Measurements from ENCODE around the gene PPP2R2C.

PPP2R2C gene

DNA sequence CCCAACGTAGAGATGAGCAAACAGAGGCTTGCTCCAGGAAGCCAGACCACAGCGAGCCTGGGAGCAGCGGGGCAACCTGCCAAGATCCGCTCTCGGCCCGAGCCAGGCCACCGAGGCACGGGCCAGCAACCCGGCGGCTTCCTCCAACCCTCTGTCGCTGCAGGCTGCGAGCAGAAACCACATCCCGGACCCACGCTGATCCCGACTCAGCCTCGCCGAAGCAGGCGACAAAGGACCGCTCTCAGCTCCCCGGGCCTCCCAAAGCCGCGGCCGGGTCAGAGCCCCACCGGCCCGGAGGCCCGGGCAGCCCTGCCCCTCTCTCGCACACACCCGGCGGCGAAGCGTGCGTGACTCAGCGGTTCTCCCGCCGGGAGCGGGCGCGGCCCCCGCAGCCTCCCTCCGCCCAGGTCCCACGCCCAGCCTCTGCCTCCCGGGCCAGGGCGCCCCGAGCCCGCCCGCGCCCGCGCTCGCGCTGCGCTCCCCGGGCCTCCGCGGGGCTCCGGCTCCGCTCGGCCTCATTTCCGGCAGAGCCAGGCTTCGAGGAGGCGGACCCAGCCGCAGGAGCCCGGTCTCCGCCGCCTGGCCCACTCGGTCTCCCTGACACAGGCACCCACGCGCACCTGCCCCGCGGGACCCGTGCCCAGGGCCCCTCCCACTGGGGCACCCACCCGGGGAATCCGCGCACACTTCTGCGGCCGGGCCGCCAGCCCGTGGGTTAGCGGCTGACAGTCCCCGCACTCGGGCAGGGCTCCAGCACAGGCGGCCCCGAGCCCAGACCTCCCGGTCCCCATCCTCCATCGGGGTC is 1.7 kb downstream of the PPP2R2C start:
- H3K4me3 ChIP-seq (ENCODE audit: low read depth, low read length), result peak overlapping the region; percentile 36
- DNase-seq (ENCODE audit: low read depth), result no peak

DNA sequence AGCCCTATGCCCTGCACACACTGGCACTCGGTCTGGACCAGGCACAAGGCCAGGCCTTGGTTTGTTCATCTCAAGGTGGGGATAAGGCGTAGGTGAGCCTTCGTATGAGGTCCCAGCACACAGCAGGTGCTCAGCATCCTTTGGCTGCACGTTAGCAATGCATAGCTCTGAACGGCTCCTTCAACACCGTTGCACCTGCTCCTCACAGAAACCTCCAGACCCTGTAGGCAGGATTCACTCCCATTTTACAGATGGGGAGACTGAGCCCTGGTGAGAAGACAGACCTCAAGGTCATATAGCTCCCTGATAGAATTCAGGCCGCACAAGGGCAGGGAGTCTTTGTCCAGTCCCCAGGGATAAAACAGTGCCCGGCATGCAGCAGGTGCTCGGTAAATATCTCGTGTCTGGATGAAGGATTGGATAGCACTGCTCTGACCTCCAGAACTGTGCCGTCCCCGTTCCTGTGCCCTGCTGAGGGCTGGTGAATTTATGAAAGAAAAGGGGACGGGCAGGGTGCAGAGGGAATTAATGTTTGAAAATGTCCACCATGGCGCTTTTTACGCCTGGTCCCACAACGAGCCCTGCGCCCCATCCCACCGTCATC is 2.4 kb downstream of the PPP2R2C start:
- peak overlapping the region; percentile 36 for H3K4me3 ChIP-seq (ENCODE audit: low read depth, low read length)
- DNase-seq (ENCODE audit: low read depth), result no peak

DNA sequence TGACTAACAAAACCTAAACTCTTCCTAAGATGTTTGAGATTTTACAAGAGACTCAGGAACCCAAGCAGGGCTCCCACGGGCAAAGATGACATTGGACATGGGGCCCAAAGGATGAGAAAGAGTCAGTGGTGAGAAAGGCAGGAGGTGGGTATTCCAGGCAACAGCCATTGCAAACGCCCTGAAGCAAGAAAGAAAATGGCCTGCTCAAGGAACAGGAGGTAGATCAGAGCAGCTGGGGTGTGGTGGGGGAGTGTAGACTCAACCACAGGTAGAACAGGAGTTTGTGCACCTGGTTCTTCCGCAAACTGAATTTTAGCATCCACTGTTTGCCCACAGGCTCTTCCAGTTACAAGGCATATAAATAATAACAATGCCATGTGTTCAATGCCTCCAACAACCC is 3.3 kb downstream of the PPP2R2C start:
- H3K4me3 ChIP-seq (ENCODE audit: low read depth, low read length), result no peak overlapping the region
- DNase-seq (ENCODE audit: low read depth), result no peak

- no peak for DNase-seq (ENCODE audit: low read depth)
- H3K4me3 ChIP-seq (ENCODE audit: low read depth, low read length), result no peak overlapping the region
Observed at GRCh38 chr4:6468376-6468775, 4.0 kb downstream of the PPP2R2C start.

DNA sequence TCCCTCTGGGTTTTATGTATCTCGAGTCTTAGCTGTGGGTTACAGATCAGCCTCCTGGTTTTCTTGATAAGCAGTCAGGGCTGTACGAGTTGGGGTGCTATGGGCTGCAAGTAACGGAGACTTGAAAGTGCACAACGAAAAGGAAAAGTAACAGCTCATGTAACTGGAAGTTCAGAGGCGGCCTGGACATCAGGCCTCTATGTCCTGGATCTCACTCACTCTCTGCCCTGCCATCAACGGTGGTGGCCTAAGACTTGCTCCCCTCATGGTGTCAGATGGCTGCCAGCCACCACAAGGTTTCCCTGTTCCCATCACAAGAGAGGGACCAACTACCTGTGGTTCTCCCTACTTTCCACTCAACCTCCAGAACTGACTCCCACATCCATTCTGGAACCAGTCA is 4.8 kb downstream of the PPP2R2C start:
- no peak for DNase-seq (ENCODE audit: low read depth)
- no peak overlapping the region for H3K4me3 ChIP-seq (ENCODE audit: low read depth, low read length)

- DNase-seq (ENCODE audit: low read depth), result no peak
- H3K4me3 ChIP-seq (ENCODE audit: low read depth, low read length), result no peak overlapping the region
Observed at GRCh38 chr4:6466756-6467381, 5.5 kb downstream of the PPP2R2C start.

DNA sequence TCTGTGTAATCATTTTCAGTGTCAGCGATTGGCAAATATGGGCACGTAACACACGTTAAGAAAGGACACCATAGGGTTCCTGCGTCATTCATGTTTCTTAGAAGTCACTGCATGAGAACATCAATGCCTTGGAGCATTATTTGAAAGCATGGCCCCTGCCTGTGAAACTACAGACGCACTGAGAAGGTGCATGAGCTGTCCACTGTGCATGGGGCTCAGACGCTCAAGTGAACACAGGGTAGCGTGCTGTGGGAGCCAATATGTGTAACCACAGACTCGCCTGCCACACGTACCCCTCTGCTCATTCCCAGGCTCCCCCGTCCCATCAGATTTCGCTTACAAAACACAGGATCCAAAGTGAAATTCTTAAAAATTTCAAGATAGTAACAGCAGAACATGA is 6.5 kb downstream of the PPP2R2C start:
- no peak for DNase-seq (ENCODE audit: low read depth)
- H3K4me3 ChIP-seq (ENCODE audit: low read depth, low read length), result no peak overlapping the region

DNA sequence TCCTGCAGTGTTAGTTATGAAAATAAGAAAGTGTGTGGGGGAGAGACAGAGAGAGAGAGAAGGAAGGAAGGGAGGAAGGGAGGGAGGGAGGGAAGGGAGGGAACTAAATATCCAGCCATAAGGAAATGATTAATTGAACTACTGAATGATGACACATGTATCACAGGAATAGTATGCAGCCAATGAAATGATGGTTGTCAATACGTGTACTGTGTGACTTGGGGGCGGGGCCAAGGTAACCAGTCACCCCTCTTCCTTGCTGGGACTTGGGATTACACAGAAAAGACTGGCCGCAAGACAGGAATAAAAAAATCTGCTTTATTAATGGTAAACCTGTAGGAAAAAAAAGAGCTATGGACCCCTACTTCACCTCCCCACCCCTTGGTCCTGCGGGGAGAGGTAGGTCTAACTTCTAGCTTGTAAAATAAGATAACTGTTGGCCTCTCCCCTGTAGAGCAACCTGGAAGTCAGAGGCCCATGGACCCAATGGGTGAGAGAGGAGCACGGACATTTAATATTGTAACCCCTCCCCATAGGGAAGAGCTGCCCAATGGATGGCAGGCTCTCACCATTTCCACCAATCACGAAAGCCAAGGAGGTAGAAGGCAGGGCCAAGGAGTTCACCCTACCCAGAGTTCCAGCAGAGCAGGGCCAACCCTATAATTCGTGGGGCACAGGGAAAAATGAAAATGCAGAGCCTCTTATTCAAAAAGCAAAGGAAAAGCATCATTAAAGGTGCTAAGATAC is 7.4 kb downstream of the PPP2R2C start:
- DNase-seq (ENCODE audit: low read depth), result no peak
- H3K4me3 ChIP-seq (ENCODE audit: low read depth, low read length), result no peak overlapping the region

DNA sequence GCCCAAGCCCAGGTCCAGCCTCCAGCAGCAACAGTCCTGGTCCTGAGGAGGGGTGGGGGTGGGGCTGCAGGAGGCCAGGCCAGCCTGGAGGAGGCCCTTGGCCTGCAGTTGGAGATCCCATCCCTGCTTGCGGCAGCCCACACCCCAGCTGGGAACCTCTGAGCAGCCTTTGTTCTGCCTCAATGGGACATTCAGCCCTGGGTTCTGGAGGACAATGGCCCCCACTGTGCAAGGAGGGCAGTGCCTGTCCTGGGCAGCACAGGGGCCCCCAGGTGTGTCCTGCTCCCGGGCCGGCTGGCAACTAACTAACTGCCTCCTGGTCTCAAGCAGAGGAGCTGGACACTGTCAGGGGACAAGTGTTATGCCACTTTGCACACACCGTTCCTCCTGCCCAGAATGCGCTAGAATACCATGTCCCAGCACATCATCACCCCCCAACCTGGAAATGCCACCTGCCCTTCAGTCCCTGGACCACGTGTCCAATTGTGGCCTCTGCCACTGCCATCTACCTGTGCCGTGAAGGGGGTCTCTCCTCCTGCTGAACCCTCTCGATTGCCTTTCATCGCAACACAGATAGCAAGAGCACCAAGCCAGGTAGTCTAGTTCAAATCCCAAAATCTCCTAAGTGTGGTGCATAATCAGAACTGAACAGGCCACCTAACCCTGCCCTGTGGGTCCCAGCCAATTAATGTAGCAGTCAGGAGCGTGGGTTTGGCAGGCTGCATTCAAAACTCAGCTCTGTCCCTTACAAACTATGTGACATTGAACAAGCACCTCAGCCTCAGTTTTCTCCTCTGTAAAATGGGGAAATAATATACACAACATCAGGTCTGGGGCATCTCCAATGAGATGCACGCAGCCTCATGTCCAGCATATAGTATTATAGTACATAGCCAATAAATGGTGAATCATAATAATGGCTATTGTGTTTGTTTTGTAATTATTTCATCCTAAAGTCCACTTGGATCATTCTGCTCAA is 8.8 kb downstream of the PPP2R2C start:
- DNase-seq (ENCODE audit: low read depth), result no peak
- no peak overlapping the region for H3K4me3 ChIP-seq (ENCODE audit: low read depth, low read length)

DNA sequence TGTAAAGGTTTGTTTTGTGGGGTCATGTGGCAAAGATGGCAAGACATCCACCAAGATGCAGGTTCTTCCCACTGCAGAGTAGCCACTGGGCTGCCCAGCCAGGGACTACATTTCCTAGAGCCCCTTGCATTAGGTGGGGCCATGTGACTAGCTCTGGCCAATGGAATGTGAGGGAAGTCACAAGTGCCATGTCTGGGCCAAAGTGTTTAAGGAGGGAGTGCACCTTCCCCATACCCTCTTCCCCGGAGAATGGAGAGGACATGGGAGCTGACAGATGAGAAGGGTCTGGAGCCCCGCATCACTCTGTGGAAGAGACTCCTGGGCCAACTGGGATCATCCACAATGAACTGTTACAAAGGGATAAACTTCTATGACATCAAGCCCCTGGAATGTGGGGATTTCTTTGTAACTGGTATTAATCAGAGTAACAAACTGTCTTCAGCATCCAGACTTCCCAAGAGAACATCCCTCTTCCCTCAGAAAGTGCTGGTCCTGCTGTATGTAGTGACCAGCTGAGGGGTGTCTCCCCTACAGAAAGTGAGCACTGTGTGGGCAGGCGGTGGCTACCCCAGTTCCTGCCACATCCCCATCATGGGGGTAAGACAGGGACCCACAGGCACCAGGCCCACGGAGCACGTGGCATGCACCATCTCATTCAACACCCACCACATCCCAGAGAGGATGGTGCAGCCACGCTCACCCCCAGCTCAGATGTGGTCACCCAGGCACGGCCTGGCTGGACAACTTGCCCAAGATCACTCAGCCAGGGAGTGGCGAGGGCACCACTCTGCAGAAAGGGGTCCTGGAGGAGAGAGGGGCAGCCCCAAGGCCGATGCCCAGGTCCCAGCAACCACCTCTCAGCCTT is 10.9 kb downstream of the PPP2R2C start:
- no peak for DNase-seq (ENCODE audit: low read depth)
- no peak overlapping the region for H3K4me3 ChIP-seq (ENCODE audit: low read depth, low read length)

- no peak overlapping the region for H3K4me3 ChIP-seq (ENCODE audit: low read depth, low read length)
- DNase-seq (ENCODE audit: low read depth), result no peak
Observed at GRCh38 chr4:6460876-6461275, 11.5 kb downstream of the PPP2R2C start.

- no peak for DNase-seq (ENCODE audit: low read depth)
- H3K4me3 ChIP-seq (ENCODE audit: low read depth, low read length), result no peak overlapping the region
Observed at GRCh38 chr4:6458528-6458927, 13.9 kb downstream of the PPP2R2C start.

DNA sequence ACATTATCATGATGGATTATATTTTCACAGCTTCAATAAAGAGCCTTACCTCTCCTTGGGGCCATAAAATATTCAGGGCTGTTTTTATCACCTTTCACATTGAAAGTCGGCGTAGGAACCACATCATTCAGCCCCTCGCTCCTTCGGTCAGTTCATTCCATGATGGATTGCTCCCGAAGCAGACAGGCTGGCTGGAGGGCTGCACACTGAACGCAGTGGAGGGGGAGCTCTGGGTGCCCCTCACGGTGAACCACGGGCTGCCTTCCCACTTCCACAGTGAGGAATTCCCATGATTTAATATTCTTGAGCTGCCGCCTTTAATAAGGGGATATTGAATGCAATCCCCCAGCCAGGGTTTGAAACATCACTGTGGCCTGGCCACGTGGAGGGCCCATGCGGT is 16.0 kb downstream of the PPP2R2C start:
- no peak for DNase-seq (ENCODE audit: low read depth)
- no peak overlapping the region for H3K4me3 ChIP-seq (ENCODE audit: low read depth, low read length)

DNA sequence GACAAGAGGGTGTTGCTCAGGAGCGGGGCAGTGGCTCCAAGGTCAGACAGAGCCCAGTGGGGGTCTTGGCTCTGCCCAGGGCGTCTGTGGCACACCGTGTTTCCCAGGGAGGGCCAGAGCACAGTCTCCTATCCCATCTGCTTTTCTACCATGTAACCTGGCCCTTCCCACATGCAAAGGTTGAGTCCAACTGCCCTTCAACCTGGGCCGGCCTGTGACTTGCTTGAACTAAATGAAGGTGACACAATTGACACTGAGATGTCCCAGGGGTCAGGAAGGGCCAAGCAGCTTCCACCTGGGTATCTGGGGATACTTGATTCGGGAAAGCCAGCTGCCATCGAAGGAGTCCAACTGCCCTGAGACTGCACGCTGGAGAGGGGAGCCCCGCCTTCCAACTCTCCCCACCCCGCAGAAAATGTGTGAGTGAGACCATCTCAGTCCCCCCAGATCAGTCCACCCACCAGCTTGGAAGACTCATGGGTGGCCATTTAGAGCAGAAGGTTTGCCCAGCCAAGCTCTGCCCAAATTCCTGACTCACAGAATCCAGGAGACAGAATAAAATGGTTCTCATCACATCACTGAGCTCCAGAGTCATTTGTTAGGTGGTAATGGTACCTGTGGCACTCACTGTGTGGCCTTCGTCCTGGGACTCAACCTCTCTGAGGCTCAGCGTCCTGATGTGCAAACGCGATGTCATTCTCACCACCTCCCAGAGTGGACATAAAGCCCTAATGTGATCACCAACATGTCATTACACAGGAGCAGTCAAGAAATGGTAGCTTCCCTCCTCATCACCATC is 18.1 kb downstream of the PPP2R2C start:
- DNase-seq (ENCODE audit: low read depth), result no peak
- H3K4me3 ChIP-seq (ENCODE audit: low read depth, low read length), result no peak overlapping the region

GRCh38 chr4:6453688-6453990 is 18.8 kb downstream of the PPP2R2C start:
- H3K4me3 ChIP-seq (ENCODE audit: low read depth, low read length), result no peak overlapping the region
- DNase-seq (ENCODE audit: low read depth), result no peak

GRCh38 chr4:6452897-6453687 is 19.3 kb downstream of the PPP2R2C start:
- H3K4me3 ChIP-seq (ENCODE audit: low read depth, low read length), result no peak overlapping the region
- DNase-seq (ENCODE audit: low read depth), result no peak

Data from skeletal muscle cell (primary cell).